HG03039 (cell line): Measurements from ENCODE around the gene TCEA3.

Source experiments
- ATAC-seq: cut with Tn5 transposase; IDR thresholded peaks from one replicate; pipeline ENCODE4 v1.9.1; 2021; ENCODE audit warnings: mild to moderate bottlenecking, moderate library complexity; ENCODE audit not compliant: unreplicated experiment

The TCEA3 gene

DNA sequence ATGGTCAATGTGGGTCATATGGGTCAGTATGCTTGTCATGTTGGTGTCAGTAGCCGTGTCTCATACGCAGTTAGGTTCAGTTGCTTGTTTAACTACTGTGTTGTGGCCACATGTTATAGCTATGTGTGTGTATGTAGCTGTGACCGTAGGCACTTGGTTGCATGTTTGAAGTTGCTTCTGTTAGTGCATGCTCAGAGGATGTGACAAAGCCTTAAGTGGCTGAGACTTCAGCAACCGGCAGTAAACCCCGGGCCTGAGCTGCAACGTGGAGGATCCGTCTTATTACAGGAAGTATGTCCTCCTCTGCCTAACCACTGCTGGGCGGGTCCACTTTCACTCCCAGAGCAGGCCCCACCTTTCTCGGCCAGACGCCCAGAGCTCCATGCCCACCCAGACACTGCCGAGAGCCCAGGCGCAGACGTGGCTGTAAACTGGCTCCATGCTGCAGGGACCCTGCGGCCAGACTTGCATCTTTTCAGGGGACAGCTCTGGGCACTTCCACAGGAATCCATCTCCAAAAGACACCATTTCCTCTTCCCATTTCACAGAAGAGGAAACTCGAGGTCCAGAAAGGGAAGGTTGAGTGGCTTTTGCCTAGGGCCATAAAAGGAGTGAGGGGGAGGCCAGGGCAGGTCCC is 2.2 kb downstream of the TCEA3 start:
- no peak for ATAC-seq

DNA sequence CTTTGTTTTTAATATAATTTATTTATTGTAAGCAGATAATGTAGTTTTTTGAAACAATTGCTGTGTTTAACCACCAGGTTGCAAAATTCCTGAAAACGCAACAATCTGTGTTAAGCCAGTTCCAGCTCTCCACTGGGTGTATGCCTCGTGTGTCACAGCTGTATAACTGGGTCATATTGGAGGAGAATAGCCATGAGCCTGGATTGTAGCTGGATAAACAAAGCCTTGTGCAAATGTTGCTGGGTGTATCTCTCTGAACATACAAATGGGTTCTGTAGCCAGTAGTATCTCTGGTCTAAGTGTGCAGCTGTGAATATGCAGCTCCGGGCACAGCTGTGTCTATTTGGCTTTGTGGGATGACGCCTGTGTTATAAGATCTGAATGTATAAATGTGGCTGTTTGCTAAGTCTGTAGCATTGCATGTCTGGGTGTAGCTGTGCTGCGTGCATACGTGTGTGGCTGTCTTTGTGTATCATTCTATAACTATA is 2.8 kb downstream of the TCEA3 start:
- ATAC-seq = no peak

DNA sequence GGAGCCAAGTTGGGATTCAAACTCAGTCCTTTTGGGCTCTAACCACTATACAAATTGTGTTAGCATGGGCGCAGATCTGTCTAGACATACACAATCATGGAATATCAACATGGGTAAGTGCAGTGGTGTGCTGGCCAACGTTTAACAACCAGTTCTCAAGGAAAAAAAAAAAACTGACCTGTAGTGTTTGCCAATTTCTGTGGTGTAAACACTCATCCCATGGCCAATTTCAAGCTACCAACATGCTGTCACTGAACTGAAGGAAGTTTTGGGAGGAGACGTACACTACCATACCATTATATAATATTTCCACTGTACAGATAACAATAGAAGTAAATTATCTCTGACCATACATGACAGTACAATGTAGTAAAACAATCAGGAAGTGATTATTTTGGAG is 3.2 kb downstream of the TCEA3 start:
- ATAC-seq = no peak

DNA sequence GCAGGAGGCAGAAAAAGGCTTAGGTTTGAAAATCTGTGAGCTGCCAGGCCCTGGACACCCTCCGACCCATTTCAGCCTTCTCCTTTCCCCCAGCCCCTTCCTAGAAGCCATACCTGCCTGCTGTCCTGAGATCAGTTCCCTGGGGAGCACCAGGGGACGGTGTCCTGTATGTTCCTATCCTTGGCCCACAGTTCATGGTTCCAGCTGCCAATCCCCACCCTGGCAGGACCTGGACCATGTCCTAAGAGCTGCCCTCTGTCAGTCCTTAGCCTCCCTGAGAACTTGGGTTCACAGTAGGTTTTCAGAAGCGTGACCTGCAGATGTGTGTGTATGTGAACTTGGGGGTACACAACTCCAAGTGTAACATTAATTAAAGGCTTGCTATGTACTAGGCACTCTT is 3.8 kb downstream of the TCEA3 start:
- ATAC-seq = no peak

DNA sequence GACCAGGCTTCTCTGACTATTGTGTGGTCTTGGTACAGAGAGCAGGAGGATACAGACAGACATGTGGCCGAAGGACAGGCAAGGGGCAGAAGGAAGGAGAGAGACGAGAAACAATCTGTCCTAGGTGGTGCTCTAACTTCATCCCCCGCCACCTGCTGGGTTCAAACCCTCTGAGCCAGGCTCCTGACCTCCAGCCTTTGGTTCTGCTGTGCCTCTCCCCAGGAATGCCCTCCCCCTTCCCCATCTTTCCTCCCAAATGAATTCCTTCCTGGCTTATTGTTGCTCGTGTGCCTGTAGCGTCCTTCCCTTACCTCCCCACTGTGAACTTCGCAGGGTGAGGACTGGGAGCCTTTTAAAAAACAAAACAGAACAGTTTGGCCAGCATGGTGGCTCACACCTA is 5.4 kb downstream of the TCEA3 start:
- ATAC-seq = no peak

DNA sequence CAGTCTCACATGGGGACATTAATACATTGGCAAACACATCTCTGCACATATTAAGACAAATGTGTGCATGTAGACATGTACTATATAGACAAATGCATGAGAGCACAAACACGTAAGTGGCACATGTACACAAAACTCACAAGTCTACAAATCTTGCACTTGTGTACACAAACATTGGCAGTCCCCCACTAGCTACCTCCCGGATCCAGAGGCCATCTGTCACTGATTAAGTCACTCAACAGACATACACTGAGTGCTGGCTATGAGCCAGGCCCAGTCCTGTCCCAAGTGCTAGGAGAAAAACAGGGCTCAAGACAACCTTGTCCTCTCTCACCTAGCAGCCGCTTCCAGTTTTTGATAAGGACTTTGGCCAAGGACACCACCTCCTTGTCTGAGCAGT is 7.0 kb downstream of the TCEA3 start:
- no peak for ATAC-seq

DNA sequence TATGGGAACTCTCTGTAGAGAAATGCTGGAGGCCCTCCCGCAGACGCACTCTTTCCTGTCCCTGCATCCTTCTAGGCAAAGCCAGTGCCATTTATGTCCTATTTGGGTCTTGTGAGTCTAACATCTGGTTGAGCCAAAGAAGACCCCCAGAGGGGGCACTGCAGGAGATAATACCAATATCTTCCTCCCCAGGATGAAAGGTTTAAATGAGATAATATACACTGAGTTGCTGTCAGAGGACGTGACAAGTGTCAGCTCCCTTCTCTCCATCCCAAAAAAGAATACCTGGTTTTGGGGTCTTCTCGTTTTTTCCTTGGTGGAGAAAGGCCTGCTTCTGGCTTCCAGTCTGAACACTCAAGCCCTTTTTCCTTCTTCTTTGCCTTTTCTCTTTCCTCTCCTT is 7.6 kb downstream of the TCEA3 start:
- ATAC-seq = no peak

DNA sequence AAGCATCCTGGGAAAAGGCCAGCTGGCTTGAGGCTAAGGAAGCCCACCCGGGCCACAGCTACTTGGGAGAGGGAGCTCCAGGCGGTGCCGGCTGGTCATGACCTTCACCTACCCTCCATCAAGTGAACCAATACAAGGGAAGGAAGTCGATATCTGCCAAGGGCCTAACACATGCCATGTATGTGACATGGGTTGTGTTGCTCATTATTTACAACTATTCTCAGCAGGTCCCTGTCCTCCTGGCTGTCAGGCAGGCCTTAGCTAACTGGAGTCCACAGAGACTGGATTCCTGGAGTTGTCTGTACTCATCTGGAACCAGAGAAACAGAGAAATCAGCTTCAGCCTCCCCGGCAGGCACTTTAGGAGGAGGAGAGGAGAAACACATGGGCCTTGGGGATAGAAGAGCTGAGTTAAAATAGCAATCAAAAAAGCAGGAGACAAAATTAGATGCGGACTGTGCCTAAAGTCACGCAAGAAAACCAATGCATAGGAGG is 15.7 kb downstream of the TCEA3 start:
- ATAC-seq = no peak

DNA sequence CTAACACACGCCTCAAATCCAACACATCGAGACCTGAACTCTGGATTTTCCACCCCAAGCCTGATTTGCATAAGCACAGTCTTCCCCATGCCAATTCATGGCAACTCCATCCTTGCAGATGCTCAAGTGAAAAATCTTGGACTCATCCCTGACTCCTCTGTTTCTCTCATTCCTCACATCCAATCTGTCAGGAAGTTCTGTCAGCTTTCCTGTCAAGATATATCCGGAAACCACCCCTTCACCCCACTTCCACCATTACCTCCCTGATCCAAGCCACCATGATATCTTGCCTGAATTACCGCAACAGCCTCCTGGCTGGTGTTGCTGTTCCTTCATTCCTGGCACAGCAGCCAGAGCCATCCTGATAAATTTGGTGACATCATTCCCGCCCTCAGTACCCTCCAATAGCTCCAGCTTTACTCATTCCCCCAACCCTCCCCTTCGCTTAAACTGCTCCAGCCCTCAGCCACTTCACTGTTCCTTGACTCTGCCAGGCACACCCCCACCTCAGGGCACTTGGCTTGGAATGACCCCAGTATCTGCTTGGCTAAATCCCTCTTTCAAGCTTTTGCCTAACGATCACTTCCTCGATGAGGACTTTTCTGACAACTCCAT is 17.4 kb downstream of the TCEA3 start:
- ATAC-seq = no peak

DNA sequence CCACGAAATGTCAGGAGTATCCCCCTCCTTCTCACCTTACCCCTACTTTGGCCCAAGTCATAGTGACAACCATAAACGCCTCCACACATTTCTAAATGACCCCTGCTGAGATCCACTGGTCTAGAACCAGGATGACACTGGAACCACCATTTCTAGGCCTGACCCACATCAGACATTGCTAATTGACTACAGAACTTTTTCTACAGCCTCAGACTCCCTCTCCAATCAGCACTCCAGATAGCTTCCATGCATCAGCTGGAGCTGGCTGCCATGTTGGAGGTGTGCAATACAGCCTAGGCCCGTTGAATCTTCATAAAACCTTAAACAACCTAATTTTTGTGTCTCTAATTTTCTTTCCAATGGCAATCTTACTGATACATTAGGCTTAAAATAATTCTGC is 18.6 kb downstream of the TCEA3 start:
- ATAC-seq = no peak

DNA sequence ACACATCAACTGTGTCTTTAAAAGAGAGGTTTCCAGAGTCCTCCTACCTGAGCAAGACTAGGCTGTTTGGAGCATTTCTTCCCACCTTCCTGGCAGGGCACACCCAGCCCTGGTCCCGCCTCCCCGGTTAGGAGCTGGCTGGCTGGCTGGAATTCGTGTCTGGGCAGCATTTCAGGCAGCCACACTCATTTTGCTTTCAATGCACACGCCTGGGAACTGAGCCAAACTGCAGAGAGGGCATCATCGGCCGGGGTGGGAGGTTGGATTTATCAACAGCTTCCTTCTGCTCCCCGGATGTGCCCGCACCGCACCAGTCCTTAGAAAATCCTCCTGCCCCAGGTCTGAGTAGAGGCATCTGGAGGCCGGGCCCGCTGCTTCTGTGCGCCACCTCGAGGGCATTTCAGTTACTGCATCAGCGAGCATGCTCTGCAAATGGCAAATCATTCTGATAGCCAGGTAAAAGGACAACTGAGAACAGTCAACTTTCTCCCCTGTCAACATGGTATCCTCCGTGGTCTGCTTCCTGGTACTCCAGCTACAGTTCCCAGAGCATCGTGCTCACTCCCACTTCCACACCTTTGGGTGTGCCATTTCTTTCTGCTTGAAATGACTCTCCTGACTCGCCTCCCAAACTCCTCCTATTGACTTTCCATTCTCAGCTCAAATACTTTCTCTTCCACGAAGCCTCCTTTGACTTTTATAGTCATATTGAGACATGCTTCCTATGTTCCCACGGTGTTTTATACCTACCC is 20.6 kb downstream of the TCEA3 start:
- no peak for ATAC-seq

DNA sequence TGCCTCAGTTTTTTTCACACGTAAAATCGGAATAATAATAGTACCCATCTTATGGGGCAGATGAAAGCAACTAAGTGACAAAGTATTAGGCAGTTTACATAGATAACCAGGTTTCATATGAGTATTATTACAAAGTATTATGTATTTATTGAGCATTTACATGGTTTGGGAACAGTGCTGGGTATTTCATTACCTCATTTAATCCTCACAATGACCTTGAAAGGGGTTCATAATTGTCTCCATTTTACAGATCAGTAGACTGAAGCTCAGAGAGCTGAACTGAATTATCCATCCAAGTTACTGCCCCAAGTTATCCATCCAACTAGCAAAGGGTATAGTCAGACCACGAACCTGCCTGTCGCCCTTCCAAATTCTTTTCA is 21.2 kb downstream of the TCEA3 start:
- ATAC-seq = no peak

DNA sequence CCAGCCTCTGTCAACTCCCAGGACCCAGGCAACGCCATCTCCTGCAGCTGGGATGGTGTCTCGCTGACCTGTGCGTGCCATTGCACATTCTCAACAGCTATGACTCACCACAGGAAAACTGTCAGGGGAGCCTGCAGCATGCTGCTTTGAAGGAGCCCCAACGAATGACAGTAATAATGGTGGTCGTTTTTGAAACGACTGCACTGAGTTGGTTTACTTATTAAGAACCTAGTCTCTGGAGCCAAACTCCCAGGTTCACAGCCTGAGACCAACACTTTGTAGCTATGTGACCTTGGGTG is 21.6 kb downstream of the TCEA3 start:
- ATAC-seq = no peak

DNA sequence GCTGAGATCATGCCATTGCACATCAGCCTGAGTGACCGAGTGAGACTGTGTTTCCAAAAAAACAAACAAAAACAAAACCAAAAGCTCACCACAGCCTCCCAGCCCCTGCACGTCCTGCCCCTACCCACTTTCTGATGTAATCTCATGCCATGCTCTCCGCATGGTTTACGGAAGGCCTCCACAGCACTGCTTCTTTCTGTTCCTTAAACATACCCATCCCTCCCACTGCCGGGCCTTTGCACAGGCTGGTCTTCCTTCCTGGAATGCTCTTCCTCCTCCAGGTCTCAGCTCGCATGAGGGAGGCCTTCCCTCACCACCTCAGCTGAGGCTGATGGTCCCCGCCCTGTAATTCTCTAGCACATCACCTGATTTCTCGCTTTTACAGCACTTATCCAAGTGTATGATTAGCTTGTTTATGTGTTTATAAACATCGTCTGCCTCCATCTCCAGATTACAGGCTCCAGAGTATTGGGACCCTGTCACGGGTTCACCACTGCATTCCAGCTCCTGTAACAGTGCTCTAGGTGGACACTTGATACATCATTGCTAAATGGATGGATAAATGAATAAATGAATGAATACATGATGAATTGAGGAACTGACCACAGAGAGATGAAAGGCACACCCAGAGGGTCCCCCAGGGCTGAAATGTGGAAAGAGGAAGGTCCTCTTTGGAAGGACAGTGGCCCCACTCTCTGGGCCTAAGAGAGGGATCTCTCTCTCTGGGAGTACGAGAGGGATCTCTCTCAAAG is 22.1 kb downstream of the TCEA3 start:
- no peak for ATAC-seq

DNA sequence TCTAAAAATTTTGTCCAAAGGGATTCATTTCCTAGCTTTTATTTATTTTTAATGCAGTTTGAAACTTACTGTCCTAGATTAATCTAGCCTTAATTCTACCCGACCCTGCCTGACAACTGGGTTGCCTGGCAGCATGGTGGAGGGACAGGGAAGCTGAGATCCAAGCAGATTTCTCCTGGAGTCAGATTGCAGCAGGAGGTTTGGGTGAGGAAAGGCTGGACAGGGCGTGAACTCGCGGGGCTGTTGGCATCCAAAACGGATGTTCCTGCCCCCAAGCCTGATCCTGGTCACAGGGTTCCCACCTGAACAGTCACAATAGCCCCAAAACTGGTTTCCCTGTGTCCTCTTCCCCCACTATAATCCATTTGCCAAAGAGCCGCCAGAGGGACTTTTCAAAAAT is 23.2 kb downstream of the TCEA3 start:
- ATAC-seq = no peak

DNA sequence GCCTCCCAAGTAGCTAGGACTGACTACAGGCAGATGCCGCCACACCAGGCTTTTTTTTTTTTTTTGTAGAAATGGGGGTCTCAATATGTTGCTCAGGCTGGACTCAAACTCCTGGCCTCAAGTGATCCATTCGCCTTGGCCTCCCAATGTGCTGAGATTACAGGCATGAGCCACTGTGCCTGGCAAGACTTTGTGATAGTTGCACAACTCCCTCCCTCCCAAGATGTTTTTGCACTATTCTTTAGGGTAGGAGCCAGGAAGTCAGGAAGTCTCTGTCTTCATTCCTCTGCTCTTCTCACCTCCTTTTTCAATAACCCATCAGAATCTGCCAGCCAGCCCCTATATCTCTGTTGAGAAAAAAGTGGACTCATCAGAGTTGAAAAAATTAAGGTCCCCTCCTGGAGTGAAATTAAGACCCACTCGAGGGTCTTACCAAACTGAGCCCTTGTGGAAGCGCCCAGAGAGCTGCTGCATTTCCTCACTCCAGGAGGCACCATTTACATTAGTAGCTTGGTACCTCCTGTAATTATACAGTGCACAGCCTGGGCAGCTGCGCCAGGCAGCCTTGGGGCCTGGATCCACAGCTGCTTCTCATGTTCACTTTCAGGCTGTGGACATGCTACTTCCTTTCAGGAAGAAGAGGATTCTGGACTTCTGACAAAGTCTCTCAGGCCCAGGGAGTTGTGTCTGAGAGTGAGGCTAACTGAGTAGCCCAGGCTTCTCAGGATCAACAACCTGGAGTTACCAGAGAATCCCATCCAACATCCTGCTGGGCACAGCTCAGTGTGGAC is 24.0 kb downstream of the TCEA3 start:
- ATAC-seq = no peak

DNA sequence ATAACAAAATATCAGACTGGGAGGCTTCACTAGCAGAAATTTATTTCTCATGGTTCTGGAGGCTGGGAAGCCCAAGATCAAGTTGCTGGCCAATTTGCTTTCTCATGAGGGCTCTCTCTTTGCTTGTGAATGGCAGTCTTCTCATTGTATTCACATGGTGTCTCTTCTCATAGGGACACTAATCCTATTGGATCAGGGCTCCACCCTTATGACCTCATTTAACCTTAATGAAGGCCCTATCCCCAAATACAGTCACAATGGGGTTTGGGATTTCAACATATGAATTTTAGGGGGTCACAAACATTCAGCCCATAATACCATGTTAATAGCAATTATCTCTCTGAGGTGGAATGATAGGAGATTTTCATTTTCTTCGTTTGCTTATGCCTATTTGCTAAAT is 25.3 kb downstream of the TCEA3 start:
- no peak for ATAC-seq

DNA sequence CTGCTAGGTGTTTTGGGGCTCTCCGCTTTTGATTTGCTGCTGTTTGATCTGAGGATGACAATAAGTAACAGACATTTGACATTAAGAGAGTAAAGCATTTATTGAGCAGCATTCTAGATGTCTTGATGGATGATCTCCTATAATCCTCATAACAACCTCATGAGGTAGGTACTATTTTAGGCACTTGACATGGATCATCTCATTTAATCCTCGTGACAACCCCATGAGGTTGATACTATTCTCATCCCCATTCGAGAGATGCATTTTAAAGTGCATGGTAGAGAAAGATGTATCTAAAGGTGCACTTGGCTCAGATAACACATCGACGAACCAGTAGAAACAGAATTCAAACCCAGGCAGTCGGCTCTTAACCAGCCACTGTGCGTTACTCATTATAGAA is 26.6 kb downstream of the TCEA3 start:
- no peak for ATAC-seq

DNA sequence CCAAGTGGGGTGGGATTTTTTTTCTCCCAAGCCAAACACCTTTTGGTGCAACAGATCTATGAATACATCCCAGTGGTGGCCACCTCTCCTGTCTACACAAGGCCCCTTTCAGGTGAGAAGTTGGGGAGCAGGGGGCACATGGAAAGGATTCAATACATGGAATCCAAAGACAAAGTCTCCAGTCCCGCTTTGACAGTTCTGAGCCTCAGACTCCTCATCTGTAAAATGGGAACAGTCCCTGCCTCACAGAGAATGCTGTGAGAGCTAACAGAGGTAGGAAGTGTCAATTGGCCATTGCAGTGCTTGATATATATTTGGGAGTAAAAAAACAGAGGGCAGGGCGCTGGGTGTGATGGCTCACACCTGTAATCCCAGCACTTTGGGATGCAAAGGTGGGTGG is 28.2 kb downstream of the TCEA3 start:
- no peak for ATAC-seq

DNA sequence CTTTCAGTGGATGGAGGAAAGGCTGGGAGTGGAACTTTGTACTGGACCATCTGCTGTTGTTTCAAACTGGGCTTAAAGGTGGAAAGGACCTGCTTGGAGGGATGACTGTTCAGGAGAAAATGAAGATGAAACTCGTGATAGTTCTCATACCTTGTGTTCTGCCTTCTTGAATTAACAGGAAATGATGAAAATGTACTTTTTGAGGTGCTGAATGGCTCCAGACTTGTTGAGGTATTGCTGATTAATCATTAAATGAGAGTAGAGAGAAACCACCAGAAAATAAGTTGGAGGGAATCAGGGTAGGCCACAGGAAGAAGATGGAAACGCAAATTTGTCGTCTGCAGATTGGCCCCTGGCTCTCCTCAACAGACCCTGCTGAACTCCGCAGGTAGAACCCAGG is 28.7 kb downstream of the TCEA3 start:
- ATAC-seq = no peak

DNA sequence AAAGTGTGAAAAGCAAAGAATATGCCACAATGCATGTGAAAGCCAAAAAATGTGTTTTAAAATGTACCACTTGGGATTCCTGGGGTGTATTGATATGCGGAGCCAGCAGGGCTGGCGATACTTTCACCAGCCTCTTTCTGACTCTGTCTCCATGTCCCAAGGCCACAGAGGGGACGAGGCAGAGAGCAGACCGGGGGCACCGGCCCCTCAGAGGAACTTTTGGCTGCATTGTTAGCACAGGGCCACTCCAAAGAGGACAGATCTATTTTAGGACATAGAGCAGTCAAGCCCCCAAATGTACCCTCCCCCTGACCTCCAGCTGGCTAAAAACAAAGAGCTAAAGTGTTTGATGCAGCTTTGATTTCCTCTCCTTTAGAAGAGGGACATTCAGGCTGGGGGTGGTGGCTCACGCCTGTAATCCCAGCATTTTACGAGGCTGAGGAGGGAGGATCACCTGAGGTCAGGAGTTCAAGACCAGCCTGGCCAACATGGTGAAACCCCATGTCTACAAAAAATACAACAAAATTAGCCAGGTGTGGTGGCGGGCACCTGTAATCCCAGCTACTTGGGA is 29.3 kb downstream of the TCEA3 start:
- ATAC-seq = no peak
